Hepatocyte (in vitro differentiated cells): ENCODE data around the gene TTLL12.

Experiments used
- EZH2 ChIP-seq: fragments of 200-600 bp; sonication (generic); IDR thresholded peaks from 2 replicates; pipeline ENCODE4 v1.6.1; 2016; ENCODE audit warnings: antibody characterized with exemption, mild to moderate bottlenecking, borderline replicate concordance
- TF ChIP-seq, protein P1 (sequence below): fragments of 200-600 bp; sonication (generic); IDR thresholded peaks from 2 replicates; pipeline ENCODE4 v1.5.1; 2016; ENCODE audit warnings: antibody characterized with exemption, mild to moderate bottlenecking; ENCODE audit not compliant: poor library complexity

DNA sequence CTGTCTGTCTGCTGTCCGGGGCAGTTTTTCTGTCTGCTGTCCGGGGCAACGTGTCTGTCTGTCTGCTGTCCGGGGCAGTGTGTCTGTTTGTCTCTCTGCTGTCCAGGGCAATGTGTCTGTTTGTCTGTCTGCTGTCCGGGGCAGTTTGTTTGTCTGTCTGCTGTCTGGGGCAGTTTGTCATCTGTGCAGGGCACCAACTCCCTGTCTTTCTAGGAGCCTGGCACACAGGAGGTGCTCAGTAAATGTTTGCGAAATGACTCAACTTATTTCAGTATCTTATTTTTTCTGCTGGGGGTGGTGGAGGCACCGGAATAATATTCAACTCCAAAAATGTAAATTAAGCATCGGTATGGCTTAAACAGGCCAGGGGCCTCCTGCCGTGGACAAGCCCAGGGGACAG is 12.0 kb upstream of the TTLL12 start:
- TF ChIP-seq, protein P1, sequence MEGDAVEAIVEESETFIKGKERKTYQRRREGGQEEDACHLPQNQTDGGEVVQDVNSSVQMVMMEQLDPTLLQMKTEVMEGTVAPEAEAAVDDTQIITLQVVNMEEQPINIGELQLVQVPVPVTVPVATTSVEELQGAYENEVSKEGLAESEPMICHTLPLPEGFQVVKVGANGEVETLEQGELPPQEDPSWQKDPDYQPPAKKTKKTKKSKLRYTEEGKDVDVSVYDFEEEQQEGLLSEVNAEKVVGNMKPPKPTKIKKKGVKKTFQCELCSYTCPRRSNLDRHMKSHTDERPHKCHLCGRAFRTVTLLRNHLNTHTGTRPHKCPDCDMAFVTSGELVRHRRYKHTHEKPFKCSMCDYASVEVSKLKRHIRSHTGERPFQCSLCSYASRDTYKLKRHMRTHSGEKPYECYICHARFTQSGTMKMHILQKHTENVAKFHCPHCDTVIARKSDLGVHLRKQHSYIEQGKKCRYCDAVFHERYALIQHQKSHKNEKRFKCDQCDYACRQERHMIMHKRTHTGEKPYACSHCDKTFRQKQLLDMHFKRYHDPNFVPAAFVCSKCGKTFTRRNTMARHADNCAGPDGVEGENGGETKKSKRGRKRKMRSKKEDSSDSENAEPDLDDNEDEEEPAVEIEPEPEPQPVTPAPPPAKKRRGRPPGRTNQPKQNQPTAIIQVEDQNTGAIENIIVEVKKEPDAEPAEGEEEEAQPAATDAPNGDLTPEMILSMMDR = no peak
- TF ChIP-seq EZH2 = no peak
